A172 (cell line): ENCODE measurements around the gene SPATA31A3. TPM values are rescaled to one million over a fixed set of nuclear protein-coding genes. Genes with fewer than 3 reads are reported as not detected.
"Not testable (repeated sequence)": the region's sequence is repeated elsewhere in the genome, so short reads cannot be mapped to it uniquely, and the experiment has no call there.

Experiments used
- DNase-seq: peaks from one replicate; pipeline ENCODE4 v3.0.0-alpha.2; 2015; ENCODE audit warnings: low spot score
- total RNA-seq: library from RNA; depleted of rRNA; stranded (reverse); fragments of >200 nt; shearing (Covaris generic); gene quantifications from 2 replicates; pipeline ENCODE4 v1.2.3, GENCODE V29; 2014; rRNA removed

The SPATA31A3 gene
- total RNA-seq: not detected in 2 replicates

DNA sequence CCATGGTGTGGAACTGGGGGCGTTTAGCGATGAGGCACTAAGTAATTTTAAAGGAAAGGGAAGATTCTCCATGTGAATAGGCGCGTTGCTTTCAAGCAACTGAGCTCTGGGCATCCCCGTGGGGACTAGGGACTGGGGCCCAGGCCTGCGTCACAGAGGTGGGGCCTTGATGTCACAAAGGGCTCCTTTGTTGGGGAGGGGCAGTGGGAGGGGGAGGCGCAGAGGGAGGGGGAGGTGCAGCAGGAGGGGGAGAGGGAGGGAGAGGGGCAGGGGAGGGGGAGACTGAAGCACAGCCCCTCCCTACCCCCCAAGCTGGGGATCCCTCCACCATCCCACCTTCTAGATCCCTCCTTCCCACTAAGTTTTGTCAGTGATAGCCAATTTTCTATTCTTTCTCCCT, at the start of gene SPATA31A3:
TSS of gene SPATA31A3 (minus strand) at position 101 of the 400 bp plus-strand sequence. CDS start at position 72, 29 bp downstream.
- not testable (repeated sequence) for DNase-seq

DNA sequence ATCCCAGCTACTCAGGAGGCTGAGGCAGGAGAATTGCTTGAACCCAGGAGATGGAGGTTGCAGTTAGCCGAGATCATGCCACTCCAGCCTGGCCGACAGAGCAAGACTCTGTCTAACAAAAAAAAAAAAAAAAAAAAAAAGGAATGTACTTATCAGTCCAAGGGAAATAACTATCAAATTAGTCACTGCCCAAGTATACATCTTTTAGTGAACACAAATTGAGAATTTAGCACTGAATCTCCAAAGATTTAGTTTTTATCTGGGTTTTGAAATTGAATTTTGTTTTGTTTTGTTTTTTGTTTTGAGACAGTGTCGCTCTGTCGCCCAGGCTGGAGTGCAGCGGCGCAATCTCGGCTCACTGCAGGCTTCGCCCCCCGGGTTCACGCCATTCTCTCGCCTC, 39.8 kb downstream of the SPATA31A3 start:
- DNase-seq: peak; percentile 38

GRCh38 chr9:66942400-66943155, 49.8 kb downstream of the SPATA31A3 start:
- not testable (repeated sequence) for DNase-seq

GRCh38 chr9:66939878-66940830, 52.2 kb downstream of the SPATA31A3 start:
- not testable (repeated sequence) for DNase-seq

DNA sequence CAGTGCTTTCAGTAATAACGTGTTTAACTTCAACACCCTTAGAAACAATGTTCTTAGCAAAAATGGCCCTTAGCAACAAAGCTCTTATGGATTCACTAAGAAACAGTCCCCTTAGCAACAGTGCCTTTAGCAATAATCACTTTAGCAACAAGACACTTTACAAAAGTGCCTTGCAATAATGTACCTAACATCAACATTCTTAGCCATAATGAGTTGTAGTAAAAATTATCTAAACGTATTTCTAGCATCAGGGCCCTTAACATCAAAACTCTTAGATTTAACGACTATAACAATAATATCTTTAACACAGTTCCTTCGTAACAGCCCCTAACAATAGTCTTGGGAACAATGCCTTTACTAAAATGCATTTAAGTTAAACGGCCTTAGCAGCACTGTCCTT, 54.0 kb downstream of the SPATA31A3 start:
- not testable (repeated sequence) for DNase-seq

DNA sequence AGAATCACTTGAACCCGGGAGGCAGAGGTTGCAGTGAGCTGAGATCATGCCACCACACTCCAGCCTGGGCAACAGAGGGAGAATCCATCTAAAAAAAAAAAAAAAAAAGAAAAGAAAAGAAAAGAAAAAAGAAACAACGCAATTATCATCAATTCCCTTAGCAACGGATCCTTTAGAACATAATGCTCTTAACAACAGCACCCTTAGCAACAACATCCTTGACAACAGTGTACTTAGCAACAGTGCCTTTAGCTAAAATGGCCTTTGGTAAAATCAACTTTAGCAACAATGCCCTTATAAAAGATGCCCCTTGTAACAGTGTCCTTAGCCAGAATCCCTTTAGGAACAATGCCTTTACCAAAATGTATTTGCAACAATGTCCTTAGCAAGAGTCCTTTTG, 54.7 kb downstream of the SPATA31A3 start:
- DNase-seq: not testable (repeated sequence)

Other genes with a start within 250 kb of the SPATA31A3 start
- 4.9 and 6.3 TPM in 2 replicates for gene ZNF658, start 91.8 kb downstream of the SPATA31A3 start, total RNA-seq